ENCODE data around the gene IGFBP5. TPM values are rescaled to one million over a fixed set of nuclear protein-coding genes. Genes with fewer than 3 reads are reported as not detected.
A peak's percentile ranks its signal among the peaks of the same experiment; 100 is the strongest.

IGFBP5 gene
- total and polyA plus RNA-seq, 2 experiments from 2014 or later: 37.9 to 117 TPM

DNA sequence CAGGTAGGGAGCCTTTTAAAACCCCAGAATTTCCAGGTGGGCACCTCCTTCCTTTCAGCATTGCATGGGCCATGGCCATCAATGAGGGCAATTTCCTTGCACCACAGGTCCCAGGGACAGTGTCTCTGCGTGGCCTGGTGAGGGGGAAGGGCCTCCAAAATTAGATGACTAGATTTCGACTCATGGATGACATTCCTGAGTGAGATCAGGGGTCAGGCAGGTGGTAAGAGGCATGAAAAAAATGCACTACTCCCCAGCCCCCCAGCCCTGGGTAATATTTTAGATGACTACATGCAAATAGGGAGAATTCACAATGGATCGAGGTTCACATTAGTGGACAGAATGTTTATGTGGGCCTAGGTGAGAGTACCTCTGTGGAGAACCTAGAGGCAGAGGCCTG, 19.0 kb upstream of the IGFBP5 start:
- Histone ChIP-seq H2AFZ (no peak overlapping the region), H4K20me1 (ENCODE audit: insufficient read depth) (no peaks in the 10 kb centered on the region), H3K27me3 (replicated peaks; ENCODE audit: insufficient read depth) (no peaks in the 10 kb centered on the region), H3K9me3 (ENCODE audit: low read depth) (no peaks in the 10 kb centered on the region), H3K4me3 (0 out of 2 replicates have a peak overlapping the region, but pooled peaks have one; percentile 14), H3F3A (ENCODE audit: insufficient read depth) (peaks cover 6% of the 10 kb centered on the region), H3K79me2 (ENCODE audit: insufficient read depth) (no peaks in the 10 kb centered on the region), H3K36me3 (ENCODE audit: low read depth) (no peaks in the 10 kb centered on the region), H3K27ac (peak overlapping the region; percentile 59), H3K9ac (peak overlapping the region; percentile 49), H3K9me2 (ENCODE audit: insufficient read depth) (no peaks in the 10 kb centered on the region), H3K4me2 (ENCODE audit: unreplicated experiment) (peak overlapping the region; percentile 66), H3K4me1 (ENCODE audit: insufficient read depth) (peaks cover 28% of the 10 kb centered on the region)
- WGBS, 2 experiments (ENCODE audit: low coverage in 1 of 2, low lambda C conversion rate in 2 of 2, missing lambda C conversion rate in 2 of 2): 14 to 19% methylated on average over 3 of the region's 3 CpGs
- TF ChIP-seq EZH2 (IDR thresholded peaks at IDR 0.05; ENCODE audit: insufficient read depth, poor library complexity, severe bottlenecking) (no peak), EZH2phosphoT487 (IDR thresholded peaks at IDR 0.05; ENCODE audit: insufficient read depth, low read depth) (no peak)
- DNase-seq: peak; percentile 60
- in situ Hi-C loops (cut with MboI): no loop called here

- H3K9me2 ChIP-seq (ENCODE audit: insufficient read depth): no peaks in the 10 kb centered on the region
- peak; percentile 98 for DNase-seq
- H3K4me1 ChIP-seq (ENCODE audit: insufficient read depth): peaks cover 28% of the 10 kb centered on the region
- no peaks in the 10 kb centered on the region for H3K79me2 ChIP-seq (ENCODE audit: insufficient read depth)
- H3K4me2 ChIP-seq (ENCODE audit: unreplicated experiment): peak overlapping the region; percentile 66
- no peaks in the 10 kb centered on the region for H3K9me3 ChIP-seq (ENCODE audit: low read depth)
- H3K36me3 ChIP-seq (ENCODE audit: low read depth): no peaks in the 10 kb centered on the region
- H3K9ac ChIP-seq: peak overlapping the region; percentile 49
- 0 out of 2 replicates have a peak overlapping the region, but pooled peaks have one; percentile 14 for H3K4me3 ChIP-seq
- H2AFZ ChIP-seq: no peak overlapping the region
- TF ChIP-seq EZH2phosphoT487 (IDR thresholded peaks at IDR 0.05; ENCODE audit: insufficient read depth, low read depth) (no peak), EZH2 (IDR thresholded peaks at IDR 0.05; ENCODE audit: insufficient read depth, poor library complexity, severe bottlenecking) (no peak)
- in situ Hi-C loops (cut with MboI): no loop called here
- H3F3A ChIP-seq (ENCODE audit: insufficient read depth): peaks cover 6% of the 10 kb centered on the region
- peak overlapping the region; percentile 59 for H3K27ac ChIP-seq
- no peaks in the 10 kb centered on the region for H3K27me3 ChIP-seq (replicated peaks; ENCODE audit: insufficient read depth)
- WGBS, 2 experiments (ENCODE audit: low coverage in 1 of 2, low lambda C conversion rate in 2 of 2, missing lambda C conversion rate in 2 of 2): 11 to 14% methylated on average over 7 to 8 of the region's 8 CpGs
- no peaks in the 10 kb centered on the region for H4K20me1 ChIP-seq (ENCODE audit: insufficient read depth)
Observed at GRCh38 chr2:216713691-216714336, 18.5 kb upstream of the IGFBP5 start.

DNA sequence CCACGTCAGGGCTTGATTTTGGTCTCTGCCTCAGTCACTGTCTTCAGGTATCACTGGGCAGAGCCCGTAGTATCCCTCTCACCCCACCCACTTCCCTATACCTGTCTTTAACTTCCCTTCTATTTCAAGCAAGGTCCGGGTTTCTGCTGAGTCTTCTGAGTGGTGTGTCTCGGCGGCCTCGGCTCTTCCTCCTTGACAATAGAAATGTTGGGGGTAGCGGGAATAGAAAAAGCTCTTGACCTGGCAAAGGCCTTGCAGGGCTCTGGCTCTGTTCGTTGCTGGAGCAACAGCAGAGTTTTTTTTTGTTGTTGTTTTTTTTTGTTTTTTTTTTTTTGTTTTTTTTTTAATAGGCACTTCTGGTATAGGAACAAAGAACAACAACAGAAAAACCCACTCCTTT, 16.0 kb upstream of the IGFBP5 start:
- no peak for DNase-seq
- H3K4me3 ChIP-seq: 0 out of 2 replicates have a peak overlapping the region, but pooled peaks have one; percentile 16
- no peaks in the 10 kb centered on the region for H3K27me3 ChIP-seq (replicated peaks; ENCODE audit: insufficient read depth)
- peaks cover 6% of the 10 kb centered on the region for H3F3A ChIP-seq (ENCODE audit: insufficient read depth)
- no peaks in the 10 kb centered on the region for H3K9me3 ChIP-seq (ENCODE audit: low read depth)
- WGBS, 2 experiments (ENCODE audit: low coverage in 1 of 2, low lambda C conversion rate in 2 of 2, missing lambda C conversion rate in 2 of 2): 58 to 66% methylated on average over 8 of the region's 8 CpGs
- peaks cover 28% of the 10 kb centered on the region for H3K4me1 ChIP-seq (ENCODE audit: insufficient read depth)
- H3K36me3 ChIP-seq (ENCODE audit: low read depth): no peaks in the 10 kb centered on the region
- no peak for TF ChIP-seq EZH2phosphoT487 (IDR thresholded peaks at IDR 0.05; ENCODE audit: insufficient read depth, low read depth)
- no peak for TF ChIP-seq EZH2 (IDR thresholded peaks at IDR 0.05; ENCODE audit: insufficient read depth, poor library complexity, severe bottlenecking)
- no peak overlapping the region for H3K9ac ChIP-seq
- no peaks in the 10 kb centered on the region for H4K20me1 ChIP-seq (ENCODE audit: insufficient read depth)
- in situ Hi-C loops (cut with MboI): no loop called here
- H3K4me2 ChIP-seq (ENCODE audit: unreplicated experiment): peak overlapping the region; percentile 48
- H3K79me2 ChIP-seq (ENCODE audit: insufficient read depth): no peaks in the 10 kb centered on the region
- H3K9me2 ChIP-seq (ENCODE audit: insufficient read depth): no peaks in the 10 kb centered on the region
- H2AFZ ChIP-seq: peak overlapping the region; percentile 48
- H3K27ac ChIP-seq: no peak overlapping the region

GRCh38 chr2:216710551-216711301, 15.4 kb upstream of the IGFBP5 start:
- Histone ChIP-seq H3K27ac (no peak overlapping the region), H4K20me1 (ENCODE audit: insufficient read depth) (no peaks in the 10 kb centered on the region), H3F3A (ENCODE audit: insufficient read depth) (peaks cover 6% of the 10 kb centered on the region), H3K27me3 (replicated peaks; ENCODE audit: insufficient read depth) (no peaks in the 10 kb centered on the region), H2AFZ (peak overlapping the region; percentile 48), H3K4me3 (0 out of 2 replicates have a peak overlapping the region, but pooled peaks have one; percentile 16), H3K36me3 (ENCODE audit: low read depth) (no peaks in the 10 kb centered on the region), H3K4me2 (ENCODE audit: unreplicated experiment) (peak overlapping the region; percentile 48), H3K9ac (no peak overlapping the region), H3K4me1 (ENCODE audit: insufficient read depth) (peaks cover 28% of the 10 kb centered on the region), H3K79me2 (ENCODE audit: insufficient read depth) (no peaks in the 10 kb centered on the region), H3K9me3 (ENCODE audit: low read depth) (no peaks in the 10 kb centered on the region), H3K9me2 (ENCODE audit: insufficient read depth) (no peaks in the 10 kb centered on the region)
- 24 to 33% methylated on average over 11 of the region's 11 CpGs for WGBS, 2 experiments (ENCODE audit: low coverage in 1 of 2, low lambda C conversion rate in 2 of 2, missing lambda C conversion rate in 2 of 2)
- TF ChIP-seq EZH2phosphoT487 (IDR thresholded peaks at IDR 0.05; ENCODE audit: insufficient read depth, low read depth) (no peak), EZH2 (IDR thresholded peaks at IDR 0.05; ENCODE audit: insufficient read depth, poor library complexity, severe bottlenecking) (no peak)
- peak; percentile 73 for DNase-seq
- in situ Hi-C loops (cut with MboI): no loop called here
